ENCODE measurements around the gene CEP83.
"Not testable (repeated sequence)": the region's sequence is repeated elsewhere in the genome, so short reads cannot be mapped to it uniquely, and the experiment has no call there.

CEP83 gene

GRCh38 chr12:94459728-94460615 is at the start of gene CEP83:
TSS of gene CEP83 (minus strand) at chr12:94459867. CDS start at chr12:94412490, 47,377 bp downstream.
- DNase-seq (ENCODE audit: low read depth), result peak; percentile 97

GRCh38 chr12:94509317-94509716 is 49.6 kb upstream of the CEP83 start:
- no peak for DNase-seq (ENCODE audit: low read depth)

- DNase-seq (ENCODE audit: low read depth), result no peak
Measured at GRCh38 chr12:94507455-94507854, 47.8 kb upstream of the CEP83 start.

GRCh38 chr12:94504386-94504785 is 44.7 kb upstream of the CEP83 start:
- DNase-seq (ENCODE audit: low read depth), result no peak

- no peak for DNase-seq (ENCODE audit: low read depth)
Measured at GRCh38 chr12:94503619-94504018, 44.0 kb upstream of the CEP83 start.

- no peak for DNase-seq (ENCODE audit: low read depth)
Measured at GRCh38 chr12:94500831-94501567, 41.3 kb upstream of the CEP83 start.

- no peak for DNase-seq (ENCODE audit: low read depth)
Measured at GRCh38 chr12:94498698-94499097, 39.0 kb upstream of the CEP83 start.

- no peak for DNase-seq (ENCODE audit: low read depth)
Measured at GRCh38 chr12:94498073-94498472, 38.4 kb upstream of the CEP83 start.

GRCh38 chr12:94495445-94496115 is 35.9 kb upstream of the CEP83 start:
- DNase-seq (ENCODE audit: low read depth), result no peak

- DNase-seq (ENCODE audit: low read depth), result no peak
Measured at GRCh38 chr12:94491489-94491888, 31.8 kb upstream of the CEP83 start.

GRCh38 chr12:94488463-94488862 is 28.8 kb upstream of the CEP83 start:
- no peak for DNase-seq (ENCODE audit: low read depth)

- DNase-seq (ENCODE audit: low read depth), result no peak
Measured at GRCh38 chr12:94481734-94482133, 22.1 kb upstream of the CEP83 start.

GRCh38 chr12:94469522-94469921 is 9.9 kb upstream of the CEP83 start:
- DNase-seq (ENCODE audit: low read depth), result no peak

- DNase-seq (ENCODE audit: low read depth), result no peak
Measured at GRCh38 chr12:94460616-94460959, 921 bp upstream of the CEP83 start.

GRCh38 chr12:94458877-94459727 is 565 bp downstream of the CEP83 start:
- no peak for DNase-seq (ENCODE audit: low read depth)

GRCh38 chr12:94457311-94457710 is 2.4 kb downstream of the CEP83 start:
- DNase-seq (ENCODE audit: low read depth), result no peak

GRCh38 chr12:94454318-94454717 is 5.3 kb downstream of the CEP83 start:
- not testable (repeated sequence) for DNase-seq (ENCODE audit: low read depth)

GRCh38 chr12:94445662-94446061 is 14.0 kb downstream of the CEP83 start:
- no peak for DNase-seq (ENCODE audit: low read depth)

GRCh38 chr12:94437303-94437702 is 22.4 kb downstream of the CEP83 start:
- no peak for DNase-seq (ENCODE audit: low read depth)

- DNase-seq (ENCODE audit: low read depth), result no peak
Measured at GRCh38 chr12:94435511-94435927, 24.1 kb downstream of the CEP83 start.

- no peak for DNase-seq (ENCODE audit: low read depth)
Measured at GRCh38 chr12:94434171-94434570, 25.5 kb downstream of the CEP83 start.

GRCh38 chr12:94433744-94434143 is 25.9 kb downstream of the CEP83 start:
- DNase-seq (ENCODE audit: low read depth), result no peak
